K562 (cell line): ENCODE results near the gene NUDT9. TPM values are rescaled to one million over a fixed set of nuclear protein-coding genes. Genes with fewer than 3 reads are reported as not detected.

Source experiments
- ATF1 ChIP-seq, 2 experiments: fragments of 450-650 bp in 1 of 2; IDR thresholded peaks; 2 replicates each; pipeline ENCODE4 v1.6.1; 2016; ENCODE audit warnings: missing compliant biosample characterization in 1 of 2, missing genetic modification characterization in 1 of 2
- CBX1 ChIP-seq: sonication (generic); IDR thresholded peaks from 2 replicates; pipeline ENCODE4 v1.6.1; 2016; ENCODE audit warnings: antibody characterized with exemption, low read depth, mild to moderate bottlenecking
- CBX5 ChIP-seq: IDR thresholded peaks from 2 replicates; pipeline ENCODE4 v1.6.1; 2014; ENCODE audit warnings: low read depth, borderline replicate concordance
- DNMT1 ChIP-seq: fragments of 450-650 bp; IDR thresholded peaks from 2 replicates; pipeline ENCODE4 v1.6.1; 2016; ENCODE audit warnings: antibody characterized with exemption, mild to moderate bottlenecking
- GATA2 ChIP-seq: sonication (generic); formaldehyde crosslinking; IDR thresholded peaks from 2 replicates; pipeline ENCODE4 v1.4.0; 2020; ENCODE audit warnings: mild to moderate bottlenecking, missing genetic modification reagents
- HNRNPK ChIP-seq: fragments of 200-400 bp; formaldehyde crosslinking; IDR thresholded peaks from one replicate; pipeline ENCODE4 v1.6.1; 2018; ENCODE audit warnings: mild to moderate bottlenecking, low read depth, low read length; ENCODE audit not compliant: poor library complexity, severe bottlenecking
- KDM4B ChIP-seq, 2 experiments: fragments of 450-650 bp in 1 of 2; sonication (generic) in 1 of 2; IDR thresholded peaks; 2 replicates each; pipeline ENCODE4 v1.6.1; 2016 to 2017; ENCODE audit warnings: borderline replicate concordance in 2 of 2, antibody characterized with exemption in 1 of 2, low read depth in 1 of 2, mild to moderate bottlenecking in 1 of 2
- MCM3 ChIP-seq: fragments of 450-650 bp; IDR thresholded peaks from 2 replicates; pipeline ENCODE4 v1.6.1; 2016
- STAT5A ChIP-seq: IDR thresholded peaks from 2 replicates; pipeline ENCODE4 v1.6.1; 2012; ENCODE audit warnings: low read length, inconsistent platforms, borderline replicate concordance
- TAF1 ChIP-seq: IDR thresholded peaks from 2 replicates; pipeline ENCODE4 v1.6.1; 2011; ENCODE audit warnings: mild to moderate bottlenecking, low read length, moderate library complexity; ENCODE audit not compliant: insufficient read depth, control insufficient read depth, severe bottlenecking; ENCODE audit errors: extremely low read depth
- TBL1XR1 ChIP-seq, 2 experiments: IDR thresholded peaks; 2 replicates each; pipeline ENCODE4 v1.6.1; 2012; ENCODE audit warnings: improper control_type of control experiment in 2 of 2, low read length in 2 of 2, mild to moderate bottlenecking in 1 of 2
- TEAD4 ChIP-seq, 2 experiments: sonication (generic) in 1 of 2; formaldehyde crosslinking in 1 of 2; IDR thresholded peaks; 2 replicates each; pipeline versions ENCODE4 v1.6.1 to v1.8.0; 2012 to 2022; ENCODE audit warnings: borderline replicate concordance in 1 of 2, inconsistent platforms in 1 of 2, low read length in 1 of 2, mild to moderate bottlenecking in 1 of 2, missing genetic modification reagents in 1 of 2
- YY1 ChIP-seq, 3 experiments: IDR thresholded peaks; 2 replicates each; pipeline ENCODE4 v1.6.1; 2011; ENCODE audit warnings: low read length in 2 of 3, mild to moderate bottlenecking in 2 of 3, moderate library complexity in 2 of 3, borderline replicate concordance in 1 of 3, control low read depth in 1 of 3, low read depth in 1 of 3; ENCODE audit not compliant: insufficient read depth in 3 of 3, insufficient replicate concordance in 2 of 3, control insufficient read depth in 1 of 3, insufficient read length in 1 of 3; ENCODE audit errors: extremely low read depth in 1 of 3
- ZNF561 ChIP-seq: fragments of 450-650 bp; formaldehyde crosslinking; conservative IDR thresholded peaks from 2 replicates; pipeline ENCODE4 v1.4.0; 2020; ENCODE audit warnings: mild to moderate bottlenecking, moderate library complexity
- ZNF609 ChIP-seq: sonication (generic); formaldehyde crosslinking; IDR thresholded peaks from 2 replicates; pipeline ENCODE4 v1.8.1; 2023; ENCODE audit warnings: missing genetic modification reagents, mild to moderate bottlenecking, borderline replicate concordance
- ZNF764 ChIP-seq: fragments of 250-450 bp; sonication (Bioruptor Pico); IDR thresholded peaks from 2 replicates; pipeline ENCODE4 v1.4.0; 2020; ENCODE audit warnings: low read depth, mild to moderate bottlenecking, moderate library complexity
- polyA plus RNA-seq, 8 experiments: library from polyadenylated mRNA; depleted of rRNA in 4 of 8; stranded (reverse) in 5 of 8; unstranded in 3 of 8; fragments of >200 nt; fragmentation: Nextera tagmentation in 2 of 8; fragmentation: Illumina TruSeq in 1 of 8; extraction: Ambion mirVana in 2 of 8; extraction: Trizol in 1 of 8; gene quantifications; 2 replicates each; pipeline versions ENCODE4 v1.2.1 to v1.2.3, GENCODE V29; 2011 to 2014; ENCODE audit warnings: inconsistent platforms in 1 of 8, missing spikeins in 1 of 8
- total RNA-seq, 7 experiments: library from RNA; depleted of rRNA in 6 of 7; stranded (reverse); fragments of >200 nt in 6 of 7; fragmentation: Illumina TruSeq in 2 of 7; extraction: Trizol in 2 of 7; gene quantifications; 2 replicates each; pipeline versions ENCODE4 v1.2.1 to v1.2.3, GENCODE V29; 2011 to 2021; ENCODE audit warnings: low replicate concordance in 1 of 7

NUDT9 gene
- total and polyA plus RNA-seq, 9 of the 15 experiments (the other 6 are each of a cell fraction or from before 2014, with no cell fraction given), result 8.5 to 20.8 (median 18.0) TPM

- TF ChIP-seq YY1 (IDR thresholded peaks at IDR 0.05; ENCODE audit: borderline replicate concordance in 1 of 3, control insufficient read depth in 1 of 3, extremely low read depth in 1 of 3, insufficient read depth in 3 of 3, insufficient read length in 1 of 3, insufficient replicate concordance in 2 of 3, low read depth in 1 of 3, low read length in 2 of 3) (peak in 2 of 3 experiments; percentile 21 to 43), MCM3 (no peak), TEAD4 (IDR thresholded peaks at IDR 0.05; ENCODE audit: low read length) (peak; percentile 54; the same call in 1 of the 2 replicates), TEAD4 (CRISPR knock-in tag; IDR thresholded peaks at IDR 0.05; ENCODE audit: borderline replicate concordance) (no peak), ZNF609 (CRISPR knock-in tag) (no peak), GATA2 (CRISPR knock-in tag) (no peak), CBX5 (0 out of 2 replicates have a peak, but pooled peaks have one; percentile 21), TAF1 (peak; percentile 91), ZNF561 (CRISPR knock-in tag) (no peak), HNRNPK (no peak), ATF1 (CRISPR knock-in tag; IDR thresholded peaks at IDR 0.05) (no peak), ATF1 (tag; IDR thresholded peaks at IDR 0.05) (peak; percentile 69), STAT5A (no peak; the same call in 1 of the 2 replicates), DNMT1 (no peak), TBL1XR1 (IDR thresholded peaks at IDR 0.05; ENCODE audit: low read length in 2 of 2) (peak in 1 of 2 experiments; percentile 37; a peak in 1 of 4 replicates), CBX1 (peak; percentile 43; the same call in 1 of the 2 replicates), KDM4B (IDR thresholded peaks at IDR 0.05; ENCODE audit: borderline replicate concordance in 2 of 2, low read depth in 1 of 2) (peak in 1 of 2 experiments; percentile 53; a peak in 1 of 4 replicates), ZNF764 (CRISPR knock-in tag) (no peak)
These were observed 31.3 kb upstream of the NUDT9 start, which contains the start of gene HSD17B11 (continued) for GRCh38 chr4:87390891-87391575.
